CD4-positive, CD25-positive, alpha-beta regulatory T cell (primary cell): Measurements from ENCODE around the gene ATXN3. TPM values are rescaled to one million over a fixed set of nuclear protein-coding genes. Genes with fewer than 3 reads are reported as not detected.

Experiments used
- ATAC-seq, 2 donors: fragments of 150-1000 bp; cut with Tn5 transposase; one replicate each; pipeline ENCODE4 v1.10.0; 2021; ENCODE audit warnings: low read depth in 2 of 2, moderate number of reproducible peaks in 2 of 2, moderate library complexity in 1 of 2
- DNase-seq, 3 donors: peaks; one replicate each; pipeline versions ENCODE4 v3.0.0 to v3.0.0-alpha.2; 2012 to 2022; ENCODE audit warnings: mixed read lengths in 1 of 3
- H3K27ac ChIP-seq: one replicate; pipeline ENCODE4 v1.7.0; 2013; ENCODE audit warnings: mild to moderate bottlenecking, low read length; ENCODE audit not compliant: insufficient read depth, poor library complexity, severe bottlenecking
- H3K27me3 ChIP-seq: one replicate; pipeline ENCODE4 v1.7.0; 2013; ENCODE audit warnings: low read length; ENCODE audit not compliant: control insufficient read depth, insufficient read depth
- H3K36me3 ChIP-seq: one replicate; pipeline ENCODE4 v1.7.0; 2013; ENCODE audit warnings: mild to moderate bottlenecking, low read length, moderate library complexity; ENCODE audit not compliant: control insufficient read depth, insufficient read depth
- H3K4me1 ChIP-seq: 2 replicates; pipeline ENCODE4 v1.7.0; 2013; ENCODE audit warnings: mild to moderate bottlenecking, low read length; ENCODE audit not compliant: insufficient read depth, control insufficient read depth, poor library complexity, severe bottlenecking
- H3K4me3 ChIP-seq: one replicate; pipeline ENCODE4 v1.7.0; 2013; ENCODE audit warnings: low read depth, mild to moderate bottlenecking, low read length, moderate library complexity
- H3K9me3 ChIP-seq, 2 experiments: 1 replicate in 1 of 2; 2 replicates in 1 of 2; pipeline ENCODE4 v1.7.0; 2013; ENCODE audit warnings: low read length in 2 of 2, mild to moderate bottlenecking in 1 of 2, moderate library complexity in 1 of 2; ENCODE audit not compliant: control insufficient read depth in 2 of 2
- H3K27ac Mint-ChIP-seq, 3 donors: one replicate each; pipeline ENCODE4 v1.8.0; 2020 to 2022; ENCODE audit warnings: mild to moderate bottlenecking in 3 of 3, mixed read lengths in 3 of 3, moderate library complexity in 2 of 3
- H3K27me3 Mint-ChIP-seq: one replicate; pipeline ENCODE4 v1.8.0; 2022; ENCODE audit warnings: mild to moderate bottlenecking, mixed read lengths
- H3K36me3 Mint-ChIP-seq: one replicate; pipeline ENCODE4 v1.8.0; 2020; ENCODE audit warnings: mixed read lengths
- H3K4me1 Mint-ChIP-seq, 4 donors: one replicate each; pipeline ENCODE4 v1.8.0; 2020 to 2022; ENCODE audit warnings: mixed read lengths in 4 of 4, mild to moderate bottlenecking in 1 of 4
- H3K4me3 Mint-ChIP-seq, 4 donors: one replicate each; pipeline ENCODE4 v1.8.0; 2020 to 2022; ENCODE audit warnings: mild to moderate bottlenecking in 4 of 4, mixed read lengths in 4 of 4, moderate library complexity in 3 of 4
- H3K9me3 Mint-ChIP-seq, 7 donors: one replicate each; pipeline ENCODE4 v1.8.0; 2020 to 2022; ENCODE audit warnings: mixed read lengths in 7 of 7, mild to moderate bottlenecking in 3 of 7, moderate library complexity in 2 of 7
- polyA plus RNA-seq, 4 donors: library from polyadenylated mRNA; unstranded; fragments of 300-500 nt; fragmentation: Illumina TruSeq; gene quantifications; one replicate each; pipeline ENCODE4 v1.2.3, GENCODE V29; 2021
- total RNA-seq: library from RNA; stranded (reverse); gene quantifications from one replicate; pipeline ENCODE4 v1.2.3, GENCODE V29; 2022

ATXN3 gene
- total and polyA plus RNA-seq, 5 donors from 2014 or later: 13.1 to 28.5 (median 16.4) TPM

GRCh38 chr14:92134456-92134855 lies 28.1 kb upstream of the ATXN3 start:
- Mint-ChIP-seq H3K9me3 (no peaks in the 10 kb centered on the region), H3K4me3 (no peak overlapping the region), H3K27me3 (no peaks in the 10 kb centered on the region), H3K4me1 (peaks cover 14 to 16% (median 14%) of the 10 kb centered on the region in 4 donors), H3K36me3 (peaks cover 46% of the 10 kb centered on the region), H3K27ac (peak overlapping the region in 1 of 3 donors; percentile 79)
- no peak overlapping the region for H3K4me3 ChIP-seq
- no peaks in the 10 kb centered on the region for H3K9me3 ChIP-seq
- H3K36me3 ChIP-seq: peaks cover 66% of the 10 kb centered on the region
- no peaks in the 10 kb centered on the region for H3K27me3 ChIP-seq
- ATAC-seq (no peak), DNase-seq (no peak)
- H3K4me1 ChIP-seq: no peaks in the 10 kb centered on the region
- H3K27ac ChIP-seq: no peak overlapping the region

GRCh38 chr14:92122761-92123160 lies 16.4 kb upstream of the ATXN3 start:
- Histone ChIP-seq H3K27ac (peak overlapping the region; percentile 91), H3K36me3 (peaks cover 3% of the 10 kb centered on the region), H3K4me1 (peaks cover 48% of the 10 kb centered on the region), H3K9me3 (no peaks in the 10 kb centered on the region), H3K4me3 (peak overlapping the region; percentile 95), H3K27me3 (no peaks in the 10 kb centered on the region)
- Mint-ChIP-seq H3K27me3 (no peaks in the 10 kb centered on the region), H3K4me1 (peaks cover 41 to 80% (median 57%) of the 10 kb centered on the region in 4 donors), H3K27ac (peak overlapping the region; percentile 100), H3K9me3 (peaks cover 0 to 2% (median 0%) of the 10 kb centered on the region in 7 donors), H3K4me3 (peak overlapping the region; percentile 96 to 99 (median 98)), H3K36me3 (peaks cover 14% of the 10 kb centered on the region)
- DNase-seq (no peak), ATAC-seq (no peak)

- peak overlapping the region; percentile 96 to 99 (median 98) for H3K4me3 Mint-ChIP-seq
- H3K36me3 Mint-ChIP-seq: peaks cover 12% of the 10 kb centered on the region
- Histone ChIP-seq H3K36me3 (peaks cover 3% of the 10 kb centered on the region), H3K4me3 (peak overlapping the region; percentile 95), H3K4me1 (peaks cover 48% of the 10 kb centered on the region), H3K9me3 (no peaks in the 10 kb centered on the region), H3K27me3 (no peaks in the 10 kb centered on the region), H3K27ac (peak overlapping the region; percentile 91)
- H3K27ac Mint-ChIP-seq: peak overlapping the region; percentile 100
- ATAC-seq (no peak), DNase-seq (peak in 1 of 3 donors; percentile 33)
- peaks cover 0 to 2% (median 0%) of the 10 kb centered on the region in 7 donors for H3K9me3 Mint-ChIP-seq
- no peaks in the 10 kb centered on the region for H3K27me3 Mint-ChIP-seq
- H3K4me1 Mint-ChIP-seq: peaks cover 39 to 78% (median 54%) of the 10 kb centered on the region in 4 donors
Observed at GRCh38 chr14:92122351-92122677, 15.9 kb upstream of the ATXN3 start.

- Mint-ChIP-seq H3K4me3 (peak within 1 kb of the TSS; percentile 96 to 99 (median 98)), H3K36me3 (peaks cover 8% of the 10 kb centered on the region), H3K9me3 (peaks cover 0 to 2% (median 0%) of the 10 kb centered on the region in 7 donors), H3K27ac (peak within 1 kb of the TSS; percentile 100), H3K4me1 (peaks cover 34 to 75% (median 51%) of the 10 kb centered on the region in 4 donors), H3K27me3 (no peaks in the 10 kb centered on the region)
- Histone ChIP-seq H3K27me3 (no peaks in the 10 kb centered on the region), H3K27ac (peak within 1 kb of the TSS; percentile 91), H3K4me3 (peak within 1 kb of the TSS; percentile 95), H3K9me3 (no peaks in the 10 kb centered on the region), H3K36me3 (peaks cover 9% of the 10 kb centered on the region), H3K4me1 (peaks cover 45% of the 10 kb centered on the region)
- ATAC-seq: peak; percentile 90 to 92
- peak; percentile 80 to 89 (median 89) for DNase-seq
Observed at GRCh38 chr14:92121670-92122350, 15.4 kb upstream of the ATXN3 start, which contains the start of the genes CPSF2 and NDUFB1. TSS of gene CPSF2 (plus strand) at chr14:92121969. CDS start at chr14:92130985, 9,016 bp downstream. TSS of gene NDUFB1 (minus strand) at chr14:92121706. CDS start at chr14:92117637, 4,069 bp downstream.

GRCh38 chr14:92121207-92121669 lies 14.9 kb upstream of the ATXN3 start:
- Mint-ChIP-seq H3K27me3 (no peaks in the 10 kb centered on the region), H3K9me3 (peaks cover 0 to 2% (median 0%) of the 10 kb centered on the region in 7 donors), H3K4me1 (peaks cover 34 to 74% (median 52%) of the 10 kb centered on the region in 4 donors), H3K27ac (peak overlapping the region; percentile 100), H3K4me3 (peak overlapping the region; percentile 96 to 99 (median 98)), H3K36me3 (peaks cover 10% of the 10 kb centered on the region)
- Histone ChIP-seq H3K36me3 (peaks cover 13% of the 10 kb centered on the region), H3K27ac (peak overlapping the region; percentile 91), H3K4me3 (peak overlapping the region; percentile 95), H3K9me3 (no peaks in the 10 kb centered on the region), H3K27me3 (no peaks in the 10 kb centered on the region), H3K4me1 (peaks cover 45% of the 10 kb centered on the region)
- ATAC-seq: peak in 1 of 2 donors; percentile 4
- DNase-seq: peak in 1 of 3 donors; percentile 56

GRCh38 chr14:92109490-92109889 lies 3.1 kb upstream of the ATXN3 start:
- Histone ChIP-seq H3K27ac (no peak overlapping the region), H3K4me1 (peaks cover 18% of the 10 kb centered on the region), H3K27me3 (no peaks in the 10 kb centered on the region), H3K9me3 (no peaks in the 10 kb centered on the region), H3K4me3 (no peak overlapping the region), H3K36me3 (no peaks in the 10 kb centered on the region)
- no peaks in the 10 kb centered on the region for H3K9me3 Mint-ChIP-seq
- DNase-seq: no peak
- H3K36me3 Mint-ChIP-seq: no peaks in the 10 kb centered on the region
- no peaks in the 10 kb centered on the region for H3K27me3 Mint-ChIP-seq
- peaks cover 7 to 46% (median 20%) of the 10 kb centered on the region in 4 donors for H3K4me1 Mint-ChIP-seq
- ATAC-seq: no peak
- H3K4me3 Mint-ChIP-seq: peak overlapping the region in 1 of 4 donors; percentile 39
- peak overlapping the region in 2 of 3 donors; percentile 2 to 75 for H3K27ac Mint-ChIP-seq

GRCh38 chr14:92108345-92109254 lies 2.2 kb upstream of the ATXN3 start:
- Histone ChIP-seq H3K4me1 (peaks cover 18% of the 10 kb centered on the region), H3K9me3 (no peaks in the 10 kb centered on the region), H3K4me3 (peak overlapping the region; percentile 64), H3K27ac (peak overlapping the region; percentile 23), H3K36me3 (no peaks in the 10 kb centered on the region), H3K27me3 (no peaks in the 10 kb centered on the region)
- Mint-ChIP-seq H3K9me3 (peaks cover 0 to 1% (median 0%) of the 10 kb centered on the region in 7 donors), H3K27me3 (no peaks in the 10 kb centered on the region), H3K4me3 (peak overlapping the region; percentile 52 to 83 (median 82)), H3K36me3 (no peaks in the 10 kb centered on the region), H3K27ac (peak overlapping the region; percentile 45 to 88 (median 88)), H3K4me1 (peaks cover 3 to 54% (median 25%) of the 10 kb centered on the region in 4 donors)
- ATAC-seq (no peak), DNase-seq (peak in 2 of 3 donors; percentile 17 to 55)
